Measurements from ENCODE around the gene ZFAND3. TPM values are rescaled to one million over a fixed set of nuclear protein-coding genes. Genes with fewer than 3 reads are reported as not detected.
A peak's percentile ranks its signal among the peaks of the same experiment; 100 is the strongest.

Gene ZFAND3
- polyA plus RNA-seq, 1 donor from 2014 or later = 6.4 TPM

- Mint-ChIP-seq H3K9me3 (no peaks in the 10 kb centered on the region), H3K27ac (no peak overlapping the region), H3K4me1 (no peaks in the 10 kb centered on the region), H3K36me3 (peaks cover 8% of the 10 kb centered on the region), H3K27me3 (no peaks in the 10 kb centered on the region), H3K4me3 (no peak overlapping the region)
These were observed 352.6 kb downstream of the ZFAND3 start for GRCh38 chr6:38171997-38172738.

GRCh38 chr6:38172739-38173410 is 353.3 kb downstream of the ZFAND3 start:
- no peaks in the 10 kb centered on the region for H3K9me3 Mint-ChIP-seq
- H3K36me3 Mint-ChIP-seq = peaks cover 8% of the 10 kb centered on the region
- no peaks in the 10 kb centered on the region for H3K27me3 Mint-ChIP-seq
- peak overlapping the region in 1 of 4 donors; percentile 55 for H3K4me3 Mint-ChIP-seq
- H3K4me1 Mint-ChIP-seq = no peaks in the 10 kb centered on the region
- peak overlapping the region in 1 of 3 donors; percentile 19 for H3K27ac Mint-ChIP-seq

GRCh38 chr6:38173909-38174308 is 354.4 kb downstream of the ZFAND3 start:
- Mint-ChIP-seq H3K27ac (peak overlapping the region in 1 of 3 donors; percentile 62), H3K4me3 (no peak overlapping the region), H3K4me1 (no peaks in the 10 kb centered on the region)

DNA sequence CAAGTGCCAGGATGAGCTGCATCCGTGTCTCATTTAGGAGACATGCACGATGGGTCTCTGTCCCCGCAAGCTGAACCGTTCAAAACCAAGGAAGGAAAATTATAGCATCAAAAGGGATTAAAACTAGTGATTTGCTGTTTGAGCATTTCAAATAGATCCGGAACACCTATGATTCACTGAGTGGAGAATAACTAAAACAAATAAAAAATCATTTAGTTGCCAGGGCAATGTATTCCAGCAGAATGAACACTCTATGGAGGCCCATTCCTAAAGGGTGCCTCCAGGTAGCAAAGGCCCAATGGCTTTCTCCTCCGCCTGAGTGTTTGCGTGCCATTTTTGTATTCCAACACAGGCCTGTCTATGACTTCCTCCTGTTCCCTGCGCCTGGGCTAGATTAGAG is 354.8 kb downstream of the ZFAND3 start:
- peaks cover 8% of the 10 kb centered on the region for H3K36me3 Mint-ChIP-seq

More at GRCh38 chr6:38173909-38174308, 354.4 kb downstream of the ZFAND3 start:
- H3K36me3 Mint-ChIP-seq = peaks cover 8% of the 10 kb centered on the region
- no peaks in the 10 kb centered on the region for H3K9me3 Mint-ChIP-seq
- H3K27me3 Mint-ChIP-seq = no peaks in the 10 kb centered on the region

DNA sequence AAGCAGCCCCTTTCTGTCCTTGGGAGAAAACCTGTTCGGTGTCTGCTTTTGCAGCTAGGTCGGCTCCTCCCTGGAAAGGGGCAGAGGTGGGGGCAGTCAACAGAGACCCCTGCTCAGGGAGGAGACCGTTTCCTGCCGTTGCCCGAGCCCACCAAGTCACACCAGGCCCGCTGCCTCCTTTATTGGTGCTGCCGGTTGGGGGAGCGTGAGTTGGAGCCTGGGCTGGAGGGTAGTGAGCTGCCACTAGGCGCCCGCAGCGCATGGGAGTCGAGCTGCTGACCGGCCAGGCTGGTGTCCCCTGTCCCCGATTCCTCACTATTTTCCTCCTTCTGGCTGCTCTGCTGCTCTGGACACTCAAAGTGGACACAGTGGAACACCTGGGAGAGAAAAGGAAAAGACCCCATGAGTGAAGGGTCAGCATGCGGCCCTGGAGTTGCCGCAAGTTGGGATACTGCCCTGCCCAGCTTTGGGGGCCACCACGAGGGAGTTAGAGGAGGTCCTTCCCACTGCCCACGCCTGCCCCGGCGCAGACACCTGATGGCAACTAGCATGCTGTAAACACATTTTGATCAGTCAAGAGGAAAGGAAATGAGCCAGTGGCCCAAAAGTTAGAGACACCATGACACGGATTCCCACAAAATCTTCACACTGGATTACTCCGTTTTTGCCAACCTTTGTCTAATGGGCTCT is 355.4 kb downstream of the ZFAND3 start:
- Mint-ChIP-seq H3K27me3 (no peaks in the 10 kb centered on the region), H3K36me3 (peaks cover 8% of the 10 kb centered on the region), H3K4me1 (no peaks in the 10 kb centered on the region), H3K9me3 (no peaks in the 10 kb centered on the region), H3K27ac (no peak overlapping the region), H3K4me3 (no peak overlapping the region)

More for the DNA sequence above, 354.8 kb downstream of the ZFAND3 start:
- Mint-ChIP-seq H3K4me3 (no peak overlapping the region), H3K4me1 (no peaks in the 10 kb centered on the region), H3K9me3 (no peaks in the 10 kb centered on the region), H3K27me3 (no peaks in the 10 kb centered on the region), H3K27ac (no peak overlapping the region)

DNA sequence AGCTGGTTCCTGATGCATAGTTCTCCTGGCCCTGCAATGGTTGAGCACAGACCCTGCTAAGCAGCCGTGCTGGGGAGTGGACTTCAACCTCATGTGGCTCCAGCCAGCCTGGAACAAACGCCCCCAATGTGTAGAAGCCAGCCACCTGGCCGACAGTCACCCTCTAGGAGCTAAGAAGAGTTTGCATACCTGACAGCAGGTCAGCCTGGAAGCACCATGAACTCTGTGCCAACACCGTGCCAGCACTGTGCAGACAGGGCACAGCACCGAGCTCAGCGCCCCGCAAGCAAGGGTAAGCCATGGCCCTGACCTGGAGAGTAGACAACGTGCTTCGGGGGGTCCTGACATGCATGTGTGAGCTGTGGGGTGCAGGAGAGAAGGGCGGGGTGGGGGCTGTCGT is 356.3 kb downstream of the ZFAND3 start:
- H3K9me3 Mint-ChIP-seq = no peaks in the 10 kb centered on the region
- no peak overlapping the region for H3K27ac Mint-ChIP-seq
- H3K36me3 Mint-ChIP-seq = peaks cover 6% of the 10 kb centered on the region
- no peak overlapping the region for H3K4me3 Mint-ChIP-seq
- H3K4me1 Mint-ChIP-seq = no peaks in the 10 kb centered on the region
- no peaks in the 10 kb centered on the region for H3K27me3 Mint-ChIP-seq

DNA sequence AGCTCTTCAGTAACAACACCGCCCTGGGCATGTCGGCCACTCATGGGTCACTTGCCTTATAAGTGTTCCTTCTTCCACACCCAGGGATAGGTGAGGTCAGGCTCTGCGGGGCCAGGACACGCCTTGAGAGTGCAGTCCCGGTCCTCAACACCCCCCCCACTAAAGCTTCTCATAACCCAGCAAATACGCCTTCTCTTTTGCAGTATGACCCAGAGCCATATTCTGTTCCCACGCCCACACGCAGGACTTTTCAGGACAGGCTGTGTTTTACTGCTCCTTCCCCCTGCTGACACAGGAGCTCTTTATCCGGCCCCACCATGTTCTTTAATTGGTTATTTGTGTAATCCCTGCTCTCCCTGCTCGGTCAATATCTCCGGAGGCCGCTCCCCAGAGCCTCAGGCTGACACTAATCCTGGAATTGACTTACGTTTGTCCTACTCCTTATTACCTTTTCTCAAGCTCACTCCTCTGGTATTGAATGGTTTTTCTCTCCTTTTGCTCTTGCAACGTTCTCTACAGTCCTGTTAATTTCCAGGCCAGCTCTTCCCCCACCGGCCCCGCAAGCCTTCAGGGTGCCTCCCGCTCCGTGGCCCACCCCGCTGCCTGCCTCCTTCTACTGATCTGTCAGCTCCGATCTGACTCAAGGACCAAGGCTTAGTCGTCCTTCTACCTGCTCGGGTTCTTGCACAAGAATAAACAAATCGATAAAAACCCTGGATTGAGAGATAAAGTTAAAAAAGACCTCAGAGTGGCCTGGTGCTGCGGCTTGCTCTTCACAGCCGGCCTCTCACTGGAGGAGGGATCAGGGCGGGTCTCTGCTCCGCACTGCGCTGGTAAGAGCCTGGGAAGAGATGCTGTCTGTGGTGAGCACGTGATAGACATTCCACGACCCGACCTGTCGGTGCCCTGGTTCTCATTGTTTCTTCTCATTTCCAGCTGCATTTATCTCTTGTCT is 357.5 kb downstream of the ZFAND3 start:
- peak overlapping the region in 1 of 3 donors; percentile 85 for H3K27ac Mint-ChIP-seq
- peaks cover 6% of the 10 kb centered on the region for H3K36me3 Mint-ChIP-seq
- H3K9me3 Mint-ChIP-seq = no peaks in the 10 kb centered on the region
- no peaks in the 10 kb centered on the region for H3K4me1 Mint-ChIP-seq
- peak overlapping the region in 1 of 4 donors; percentile 19 for H3K4me3 Mint-ChIP-seq
- H3K27me3 Mint-ChIP-seq = no peaks in the 10 kb centered on the region

DNA sequence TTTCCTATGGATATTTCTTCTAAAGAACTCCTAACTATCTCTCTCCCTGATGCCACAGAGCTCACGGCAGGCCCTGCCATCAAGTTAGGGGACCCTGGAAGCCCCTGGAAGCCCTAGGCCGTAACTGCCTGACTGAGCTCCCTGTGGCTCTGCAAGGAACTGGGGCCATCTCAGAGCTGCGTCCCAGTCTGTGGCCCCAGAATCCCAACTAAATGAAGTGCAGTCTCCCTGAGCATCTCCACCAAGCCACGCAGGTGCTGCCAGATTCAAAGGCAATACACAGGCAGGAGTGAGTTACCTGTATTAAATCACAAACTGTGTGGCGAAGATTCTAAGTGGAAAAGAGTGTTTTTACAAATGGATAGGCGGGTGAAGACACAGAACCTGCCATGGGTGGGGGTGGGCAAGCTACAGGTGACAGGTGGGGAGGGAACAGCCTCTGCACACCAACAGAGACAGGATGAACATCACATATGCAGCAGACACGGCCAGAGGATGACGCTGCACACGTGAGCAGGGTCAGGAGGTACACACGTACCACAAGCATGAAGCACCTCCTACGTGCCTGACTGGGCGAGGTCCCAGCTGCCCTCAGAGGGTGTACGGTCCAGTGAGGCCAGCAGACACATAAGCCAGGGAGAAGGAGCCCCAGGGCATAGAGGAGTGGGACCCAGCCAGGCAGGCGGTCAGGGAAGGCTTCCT is 358.5 kb downstream of the ZFAND3 start:
- Mint-ChIP-seq H3K4me1 (no peaks in the 10 kb centered on the region), H3K4me3 (no peak overlapping the region), H3K27me3 (no peaks in the 10 kb centered on the region), H3K9me3 (no peaks in the 10 kb centered on the region), H3K27ac (peak overlapping the region in 2 of 3 donors; percentile 83 to 85), H3K36me3 (peaks cover 6% of the 10 kb centered on the region)

DNA sequence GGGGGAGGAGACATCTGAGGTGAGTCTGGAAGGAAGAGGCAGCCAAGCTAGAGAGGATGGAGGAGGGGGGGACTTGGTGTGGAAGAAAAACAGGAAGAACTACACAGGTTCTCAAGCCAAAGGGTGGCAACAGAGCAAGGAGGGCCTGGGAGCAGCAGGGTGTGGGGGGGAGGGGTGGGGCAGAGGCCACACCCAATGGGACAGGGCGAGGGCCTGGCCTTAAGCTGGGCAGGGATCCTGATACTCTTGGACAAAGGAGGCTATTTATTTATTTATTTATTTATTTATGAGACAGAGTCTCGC is 359.0 kb downstream of the ZFAND3 start:
- no peaks in the 10 kb centered on the region for H3K9me3 Mint-ChIP-seq
- H3K27me3 Mint-ChIP-seq = no peaks in the 10 kb centered on the region
- no peak overlapping the region for H3K27ac Mint-ChIP-seq
- H3K4me1 Mint-ChIP-seq = no peaks in the 10 kb centered on the region
- no peak overlapping the region for H3K4me3 Mint-ChIP-seq
- H3K36me3 Mint-ChIP-seq = peaks cover 8% of the 10 kb centered on the region

DNA sequence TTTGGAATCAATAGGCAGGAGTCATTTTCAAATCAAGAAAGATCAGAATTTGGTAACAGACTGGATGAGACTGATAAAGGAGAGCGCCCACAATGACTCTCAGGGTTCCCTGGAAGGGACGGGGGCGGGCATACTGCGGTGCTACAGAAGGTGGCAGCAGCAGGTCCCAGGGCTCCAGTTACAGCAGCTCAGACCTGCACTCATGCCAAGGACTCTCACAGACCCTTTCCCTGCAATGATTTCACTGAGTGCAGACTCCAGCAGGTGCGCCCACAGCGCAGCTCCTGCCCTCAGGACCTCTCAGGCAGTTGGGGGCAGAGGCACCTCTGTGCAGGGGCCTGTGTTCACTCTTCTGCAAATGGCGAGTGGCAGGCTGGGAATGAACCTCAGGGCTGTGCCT is 359.8 kb downstream of the ZFAND3 start:
- H3K27ac Mint-ChIP-seq = no peak overlapping the region

GRCh38 chr6:38179794-38180430 is 360.4 kb downstream of the ZFAND3 start:
- Mint-ChIP-seq H3K9me3 (no peaks in the 10 kb centered on the region), H3K4me3 (no peak overlapping the region), H3K36me3 (peaks cover 8% of the 10 kb centered on the region), H3K27me3 (no peaks in the 10 kb centered on the region), H3K4me1 (no peaks in the 10 kb centered on the region), H3K27ac (peak overlapping the region in 1 of 3 donors; percentile 16)

More for the DNA sequence above, 359.8 kb downstream of the ZFAND3 start:
- H3K27me3 Mint-ChIP-seq = no peaks in the 10 kb centered on the region
- H3K4me3 Mint-ChIP-seq = no peak overlapping the region
- H3K4me1 Mint-ChIP-seq = no peaks in the 10 kb centered on the region
- peaks cover 8% of the 10 kb centered on the region for H3K36me3 Mint-ChIP-seq
- H3K9me3 Mint-ChIP-seq = no peaks in the 10 kb centered on the region

DNA sequence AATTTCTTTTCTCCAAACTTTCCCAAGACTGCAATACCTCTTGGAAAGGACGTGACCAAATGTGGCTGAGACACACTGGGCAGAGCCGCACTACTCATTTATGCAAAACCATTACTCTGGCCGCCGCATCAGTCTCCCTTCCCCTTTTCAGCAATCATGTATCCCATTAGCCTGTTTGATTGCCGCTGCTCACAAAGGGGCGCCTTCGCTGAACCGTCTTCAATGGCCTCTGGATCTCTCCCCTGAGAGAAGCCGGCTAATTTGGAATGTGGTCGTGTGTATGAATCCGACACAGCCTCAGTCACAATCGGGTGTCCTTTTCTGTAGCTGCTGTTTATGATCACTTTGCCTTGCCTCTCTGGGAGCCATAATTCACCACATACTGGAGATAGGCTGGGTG is 361.1 kb downstream of the ZFAND3 start:
- Mint-ChIP-seq H3K4me3 (peak overlapping the region in 1 of 4 donors; percentile 37), H3K36me3 (peaks cover 8% of the 10 kb centered on the region), H3K27ac (no peak overlapping the region), H3K4me1 (no peaks in the 10 kb centered on the region), H3K9me3 (no peaks in the 10 kb centered on the region), H3K27me3 (no peaks in the 10 kb centered on the region)

DNA sequence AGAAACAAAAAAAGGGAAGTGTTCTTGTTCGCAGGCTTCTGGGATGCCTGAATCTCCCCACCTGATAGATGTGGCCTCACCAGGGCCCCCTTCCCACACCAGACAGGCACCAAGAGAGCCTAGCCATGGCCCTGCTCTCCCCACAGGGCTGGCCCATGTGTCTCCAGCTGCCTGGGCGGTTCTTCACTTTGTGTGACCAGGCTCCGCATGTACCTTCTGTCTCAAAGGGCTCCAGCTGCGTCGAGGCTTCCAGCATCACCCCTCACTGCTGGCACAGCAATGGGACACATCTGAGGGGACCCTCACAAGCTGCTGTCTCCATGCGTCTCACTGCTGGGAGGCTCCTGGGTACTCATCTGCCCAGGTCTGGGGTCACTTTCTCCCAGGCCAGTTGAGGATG is 362.9 kb downstream of the ZFAND3 start:
- Mint-ChIP-seq H3K27me3 (no peaks in the 10 kb centered on the region), H3K9me3 (no peaks in the 10 kb centered on the region), H3K4me1 (no peaks in the 10 kb centered on the region), H3K27ac (peak overlapping the region in 1 of 3 donors; percentile 89), H3K4me3 (no peak overlapping the region), H3K36me3 (peaks cover 10% of the 10 kb centered on the region)

All from IgD-negative memory B cell (primary cell).